HG02840 (cell line): ENCODE data around the gene GMPR.
A peak's percentile ranks its signal among the peaks of the same experiment; 100 is the strongest.

Experiments
- ATAC-seq: cut with Tn5 transposase; IDR thresholded peaks from one replicate; pipeline ENCODE4 v1.9.1; 2021; ENCODE audit warnings: mild to moderate bottlenecking, moderate library complexity, moderate number of reproducible peaks; ENCODE audit not compliant: unreplicated experiment, low FRiP score

GMPR gene

GRCh38 chr6:16238057-16238962 is at the start of gene GMPR:
GMPR (plus strand) TSS chr6:16238587; CDS start chr6:16238694, 107 bp downstream.
- peak; percentile 67 for ATAC-seq

GRCh38 chr6:16190214-16190613 is 48.2 kb upstream of the GMPR start:
- ATAC-seq, result no peak

- no peak for ATAC-seq
Measured at GRCh38 chr6:16196260-16196983, 42.0 kb upstream of the GMPR start.

GRCh38 chr6:16196984-16197546 is 41.3 kb upstream of the GMPR start:
- ATAC-seq, result no peak

GRCh38 chr6:16198061-16198705 is 40.2 kb upstream of the GMPR start:
- ATAC-seq, result no peak

- no peak for ATAC-seq
Measured at GRCh38 chr6:16199804-16200203, 38.6 kb upstream of the GMPR start.

GRCh38 chr6:16200321-16200883 is 38.0 kb upstream of the GMPR start:
- ATAC-seq, result no peak

- ATAC-seq, result no peak
Measured at GRCh38 chr6:16201706-16202105, 36.7 kb upstream of the GMPR start.

- peak; percentile 6 for ATAC-seq
Measured at GRCh38 chr6:16204653-16205376, 33.6 kb upstream of the GMPR start.

- ATAC-seq, result peak; percentile 92
Measured at GRCh38 chr6:16205377-16206144, 32.8 kb upstream of the GMPR start.

- no peak for ATAC-seq
Measured at GRCh38 chr6:16206595-16207037, 31.8 kb upstream of the GMPR start.

GRCh38 chr6:16208989-16209388 is 29.4 kb upstream of the GMPR start:
- ATAC-seq, result no peak

- ATAC-seq, result no peak
Measured at GRCh38 chr6:16209539-16209938, 28.8 kb upstream of the GMPR start.

- ATAC-seq, result no peak
Measured at GRCh38 chr6:16212276-16212675, 26.1 kb upstream of the GMPR start.

GRCh38 chr6:16216501-16217155 is 21.8 kb upstream of the GMPR start:
- no peak for ATAC-seq

GRCh38 chr6:16217156-16217721 is 21.1 kb upstream of the GMPR start:
- ATAC-seq, result no peak

- no peak for ATAC-seq
Measured at GRCh38 chr6:16222826-16223225, 15.6 kb upstream of the GMPR start.

GRCh38 chr6:16223362-16223761 is 15.0 kb upstream of the GMPR start:
- no peak for ATAC-seq
